Esophagus squamous epithelium (tissue), 4 donors: ENCODE measurements around the gene DNM2.

Experiments
- CTCF ChIP-seq, 6 experiments: fragments of 450-650 bp in 4 of 6; fragments of 200-600 bp in 2 of 6; sonication (generic) in 2 of 6; IDR thresholded peaks; one replicate each; pipeline ENCODE4 v1.5.1; 2016 to 2019; ENCODE audit warnings: antibody characterized with exemption in 6 of 6, mild to moderate bottlenecking in 4 of 6, moderate library complexity in 4 of 6
- POLR2A ChIP-seq, 4 donors: fragments of 450-650 bp; IDR thresholded peaks; one replicate each; pipeline ENCODE4 v1.6.1; 2017; ENCODE audit warnings: antibody characterized with exemption in 4 of 4, mild to moderate bottlenecking in 4 of 4, moderate library complexity in 3 of 4

GRCh38 chr19:10670876-10671804 is 46.7 kb upstream of the DNM2 start:
- TF ChIP-seq CTCF (IDR thresholded peaks at IDR 0.05) = no peak
- no peak for TF ChIP-seq POLR2A (IDR thresholded peaks at IDR 0.05)
